HEK293 (cell line): ENCODE results near the gene DHRS4.

Experiments used
- CTCF ChIA-PET: fragments of 350-600 bp; formaldehyde crosslinking; extraction: SDS; loops from one replicate; lab custom pipeline; 2021; ENCODE audit warnings: antibody characterized with exemption; lab: Yijun Ruan, JAX
- POLR2A ChIA-PET: fragments of 300-600 bp; formaldehyde crosslinking; extraction: SDS; loops from one replicate; lab custom pipeline; 2020; ENCODE audit warnings: antibody characterized with exemption, inconsistent platforms; lab: Yijun Ruan, JAX
- H3K27ac ChIP-seq: fragments of 200-500 bp; sonication (Bioruptor generic); 2 replicates; pipeline ENCODE4 v1.5.1; 2014; ENCODE audit warnings: low read depth, low read length, control low read depth, inconsistent platforms; ENCODE audit errors: extremely low read depth
- H3K36me3 ChIP-seq, 2 experiments: fragments of 200-500 bp in 1 of 2; sonication (Bioruptor generic) in 1 of 2; 1 replicate in 1 of 2; 2 replicates in 1 of 2; pipeline ENCODE4 v1.5.1; 2014 to 2017; ENCODE audit warnings: inconsistent platforms in 2 of 2, low read length in 2 of 2; ENCODE audit not compliant: control insufficient read depth in 2 of 2, insufficient read depth in 1 of 2
- H3K4me1 ChIP-seq: fragments of 200-500 bp; sonication (Bioruptor generic); 2 replicates; pipeline ENCODE4 v1.5.1; 2014; ENCODE audit warnings: mild to moderate bottlenecking, low read length, inconsistent platforms; ENCODE audit not compliant: control insufficient read depth, insufficient read depth
- H3K4me3 ChIP-seq: 2 replicates; pipeline ENCODE4 v1.5.1; 2011; ENCODE audit warnings: low read depth, mild to moderate bottlenecking, control low read depth, low read length, moderate library complexity
- H3K9me3 ChIP-seq: fragments of 200-500 bp; sonication (Bioruptor generic); 2 replicates; pipeline ENCODE4 v1.5.1; 2014; ENCODE audit warnings: low read depth, low read length, inconsistent platforms; ENCODE audit not compliant: control insufficient read depth, insufficient read depth
- BCL11B ChIP-seq: fragments of 450-650 bp; formaldehyde crosslinking; IDR thresholded peaks from 2 replicates; pipeline ENCODE4 v1.5.1; 2016; ENCODE audit warnings: low read depth, missing biosample characterization, missing genetic modification characterization
- KLF8 ChIP-seq: fragments of 450-650 bp; formaldehyde crosslinking; IDR thresholded peaks from 2 replicates; pipeline ENCODE4 v1.5.1; 2016; ENCODE audit warnings: missing biosample characterization, missing genetic modification characterization
- SP7 ChIP-seq: fragments of 450-650 bp; formaldehyde crosslinking; IDR thresholded peaks from 2 replicates; pipeline ENCODE4 v1.5.1; 2016; ENCODE audit warnings: missing biosample characterization, missing genetic modification characterization
- ZNF112 ChIP-seq: fragments of 450-650 bp; formaldehyde crosslinking; IDR thresholded peaks from 2 replicates; pipeline ENCODE4 v1.5.0; 2017; ENCODE audit warnings: missing biosample characterization, missing genetic modification characterization
- ZNF18 ChIP-seq: fragments of 450-650 bp; formaldehyde crosslinking; IDR thresholded peaks from 2 replicates; pipeline ENCODE4 v1.5.1; 2016; ENCODE audit warnings: missing biosample characterization, missing genetic modification characterization
- ZNF221 ChIP-seq: fragments of 450-650 bp; formaldehyde crosslinking; IDR thresholded peaks from 2 replicates; pipeline ENCODE4 v1.5.1; 2017; ENCODE audit warnings: missing biosample characterization, missing genetic modification characterization, borderline replicate concordance
- ZNF223 ChIP-seq: fragments of 450-650 bp; formaldehyde crosslinking; IDR thresholded peaks from 2 replicates; pipeline ENCODE4 v1.5.1; 2016; ENCODE audit warnings: missing biosample characterization, missing genetic modification characterization
- ZNF266 ChIP-seq: fragments of 450-650 bp; formaldehyde crosslinking; IDR thresholded peaks from 2 replicates; pipeline ENCODE4 v1.5.1; 2016; ENCODE audit warnings: missing biosample characterization, missing genetic modification characterization, low read depth
- ZNF274 ChIP-seq, 2 experiments: fragments of 200-500 bp in 1 of 2; fragments of 450-650 bp in 1 of 2; sonication (Bioruptor generic) in 1 of 2; formaldehyde crosslinking in 1 of 2; IDR thresholded peaks; 2 replicates each; pipeline versions ENCODE4 v1.5.1 to v1.6.1; 2014 to 2016; ENCODE audit warnings: borderline replicate concordance in 1 of 2, inconsistent platforms in 1 of 2, low read length in 1 of 2, missing biosample characterization in 1 of 2, missing genetic modification characterization in 1 of 2
- ZNF37A ChIP-seq: fragments of 450-650 bp; IDR thresholded peaks from 2 replicates; pipeline ENCODE4 v1.5.1; 2018; ENCODE audit warnings: missing biosample characterization, missing genetic modification characterization
- ZNF510 ChIP-seq: fragments of 450-650 bp; formaldehyde crosslinking; IDR thresholded peaks from 2 replicates; pipeline ENCODE4 v1.5.1; 2018; ENCODE audit warnings: mild to moderate bottlenecking, missing genetic modification characterization, missing biosample characterization; ENCODE audit not compliant: insufficient replicate concordance
- ZNF549 ChIP-seq: fragments of 450-650 bp; IDR thresholded peaks from 2 replicates; pipeline ENCODE4 v1.5.1; 2018; ENCODE audit warnings: missing biosample characterization, missing genetic modification characterization, mild to moderate bottlenecking, inconsistent platforms, moderate library complexity
- ZNF555 ChIP-seq: fragments of 450-650 bp; formaldehyde crosslinking; conservative IDR thresholded peaks from 2 replicates; pipeline ENCODE4 v1.5.1; 2017; ENCODE audit warnings: missing biosample characterization, mild to moderate bottlenecking, missing genetic modification characterization, inconsistent platforms
- ZNF560 ChIP-seq: fragments of 450-650 bp; formaldehyde crosslinking; IDR thresholded peaks from 2 replicates; pipeline ENCODE4 v1.5.1; 2017; ENCODE audit warnings: missing biosample characterization, missing genetic modification characterization, borderline replicate concordance
- ZNF600 ChIP-seq: fragments of 450-650 bp; formaldehyde crosslinking; IDR thresholded peaks from 2 replicates; pipeline ENCODE4 v1.5.1; 2016; ENCODE audit warnings: missing biosample characterization, missing genetic modification characterization
- ZNF623 ChIP-seq: fragments of 450-650 bp; formaldehyde crosslinking; IDR thresholded peaks from 2 replicates; pipeline ENCODE4 v1.5.1; 2016; ENCODE audit warnings: missing biosample characterization, missing genetic modification characterization
- ZNF664 ChIP-seq: fragments of 450-650 bp; formaldehyde crosslinking; IDR thresholded peaks from 2 replicates; pipeline ENCODE4 v1.5.1; 2016; ENCODE audit warnings: missing biosample characterization, missing genetic modification characterization
- ZNF670 ChIP-seq: fragments of 450-650 bp; formaldehyde crosslinking; IDR thresholded peaks from 2 replicates; pipeline ENCODE4 v1.5.1; 2016; ENCODE audit warnings: missing biosample characterization, missing genetic modification characterization, low read depth
- ZNF677 ChIP-seq: fragments of 450-650 bp; IDR thresholded peaks from 2 replicates; pipeline ENCODE4 v1.5.0; 2018; ENCODE audit warnings: missing biosample characterization, mild to moderate bottlenecking, missing genetic modification characterization, moderate library complexity
- ZSCAN4 ChIP-seq: fragments of 450-650 bp; formaldehyde crosslinking; IDR thresholded peaks from 2 replicates; pipeline ENCODE4 v1.5.1; 2017; ENCODE audit warnings: missing biosample characterization, missing genetic modification characterization
- TF ChIP-seq, protein P1 (sequence below): fragments of 450-650 bp; IDR thresholded peaks from 2 replicates; pipeline ENCODE4 v1.5.1; 2018; ENCODE audit warnings: missing biosample characterization, missing genetic modification characterization
- TF ChIP-seq, protein P2 (sequence below): fragments of 450-650 bp; formaldehyde crosslinking; IDR thresholded peaks from 2 replicates; pipeline ENCODE4 v1.5.1; 2016; ENCODE audit warnings: missing biosample characterization, missing genetic modification characterization
- TF ChIP-seq, protein P3 (sequence below): fragments of 450-650 bp; formaldehyde crosslinking; IDR thresholded peaks from 2 replicates; pipeline ENCODE4 v1.5.1; 2017; ENCODE audit warnings: missing biosample characterization, missing genetic modification characterization
- TF ChIP-seq, protein P4 (sequence below): fragments of 450-650 bp; formaldehyde crosslinking; IDR thresholded peaks from 2 replicates; pipeline ENCODE4 v1.5.1; 2016; ENCODE audit warnings: missing biosample characterization, missing genetic modification characterization

DHRS4 gene

GRCh38 chr14:23926543-23926942, 27.0 kb upstream of the DHRS4 start:
- H3K27ac ChIP-seq, result no peak overlapping the region
- no peak overlapping the region for H3K4me3 ChIP-seq
- TF ChIP-seq ZNF18 (no peak), ZNF555 (tag by site-specific recombination) (no peak), SP7 (no peak), ZNF37A (no peak), ZNF600 (no peak), ZNF560 (tag by site-specific recombination) (no peak), ZNF670 (tag by site-specific recombination) (no peak), ZNF664 (tag by site-specific recombination) (no peak), ZNF274 (IDR thresholded peaks at IDR 0.05; ENCODE audit: low read length) (no peak), ZNF274 (tag by site-specific recombination; IDR thresholded peaks at IDR 0.05; ENCODE audit: borderline replicate concordance) (no peak)
- TF ChIP-seq, protein P1, sequence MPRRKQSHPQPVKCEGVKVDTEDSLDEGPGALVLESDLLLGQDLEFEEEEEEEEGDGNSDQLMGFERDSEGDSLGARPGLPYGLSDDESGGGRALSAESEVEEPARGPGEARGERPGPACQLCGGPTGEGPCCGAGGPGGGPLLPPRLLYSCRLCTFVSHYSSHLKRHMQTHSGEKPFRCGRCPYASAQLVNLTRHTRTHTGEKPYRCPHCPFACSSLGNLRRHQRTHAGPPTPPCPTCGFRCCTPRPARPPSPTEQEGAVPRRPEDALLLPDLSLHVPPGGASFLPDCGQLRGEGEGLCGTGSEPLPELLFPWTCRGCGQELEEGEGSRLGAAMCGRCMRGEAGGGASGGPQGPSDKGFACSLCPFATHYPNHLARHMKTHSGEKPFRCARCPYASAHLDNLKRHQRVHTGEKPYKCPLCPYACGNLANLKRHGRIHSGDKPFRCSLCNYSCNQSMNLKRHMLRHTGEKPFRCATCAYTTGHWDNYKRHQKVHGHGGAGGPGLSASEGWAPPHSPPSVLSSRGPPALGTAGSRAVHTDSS (tag by site-specific recombination), result no peak
- TF ChIP-seq, protein P2, sequence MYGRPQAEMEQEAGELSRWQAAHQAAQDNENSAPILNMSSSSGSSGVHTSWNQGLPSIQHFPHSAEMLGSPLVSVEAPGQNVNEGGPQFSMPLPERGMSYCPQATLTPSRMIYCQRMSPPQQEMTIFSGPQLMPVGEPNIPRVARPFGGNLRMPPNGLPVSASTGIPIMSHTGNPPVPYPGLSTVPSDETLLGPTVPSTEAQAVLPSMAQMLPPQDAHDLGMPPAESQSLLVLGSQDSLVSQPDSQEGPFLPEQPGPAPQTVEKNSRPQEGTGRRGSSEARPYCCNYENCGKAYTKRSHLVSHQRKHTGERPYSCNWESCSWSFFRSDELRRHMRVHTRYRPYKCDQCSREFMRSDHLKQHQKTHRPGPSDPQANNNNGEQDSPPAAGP (tag by site-specific recombination), result no peak
- TF ChIP-seq, protein P3, sequence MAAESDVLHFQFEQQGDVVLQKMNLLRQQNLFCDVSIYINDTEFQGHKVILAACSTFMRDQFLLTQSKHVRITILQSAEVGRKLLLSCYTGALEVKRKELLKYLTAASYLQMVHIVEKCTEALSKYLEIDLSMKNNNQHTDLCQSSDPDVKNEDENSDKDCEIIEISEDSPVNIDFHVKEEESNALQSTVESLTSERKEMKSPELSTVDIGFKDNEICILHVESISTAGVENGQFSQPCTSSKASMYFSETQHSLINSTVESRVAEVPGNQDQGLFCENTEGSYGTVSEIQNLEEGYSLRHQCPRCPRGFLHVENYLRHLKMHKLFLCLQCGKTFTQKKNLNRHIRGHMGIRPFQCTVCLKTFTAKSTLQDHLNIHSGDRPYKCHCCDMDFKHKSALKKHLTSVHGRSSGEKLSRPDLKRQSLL (tag by site-specific recombination), result no peak
- TF ChIP-seq, protein P4, sequence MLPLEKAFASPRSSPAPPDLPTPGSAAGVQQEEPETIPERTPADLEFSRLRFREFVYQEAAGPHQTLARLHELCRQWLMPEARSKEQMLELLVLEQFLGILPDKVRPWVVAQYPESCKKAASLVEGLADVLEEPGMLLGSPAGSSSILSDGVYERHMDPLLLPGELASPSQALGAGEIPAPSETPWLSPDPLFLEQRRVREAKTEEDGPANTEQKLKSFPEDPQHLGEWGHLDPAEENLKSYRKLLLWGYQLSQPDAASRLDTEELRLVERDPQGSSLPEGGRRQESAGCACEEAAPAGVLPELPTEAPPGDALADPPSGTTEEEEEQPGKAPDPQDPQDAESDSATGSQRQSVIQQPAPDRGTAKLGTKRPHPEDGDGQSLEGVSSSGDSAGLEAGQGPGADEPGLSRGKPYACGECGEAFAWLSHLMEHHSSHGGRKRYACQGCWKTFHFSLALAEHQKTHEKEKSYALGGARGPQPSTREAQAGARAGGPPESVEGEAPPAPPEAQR, result no peak
- TF ChIP-seq, all 188 proteins: peak for 0
- no peaks in the 10 kb centered on the region for H3K36me3 ChIP-seq
- POLR2A ChIA-PET, result no interaction called here
- CTCF ChIA-PET, result interaction anchor here (0.6 to 1.1 kb wide), 2 partner anchors 300 to 365 kb away, joined by 3 read pairs; no protein-coding TSS in a partner anchor
- H3K4me1 ChIP-seq, result no peaks in the 10 kb centered on the region
- no peaks in the 10 kb centered on the region for H3K9me3 ChIP-seq

DNA sequence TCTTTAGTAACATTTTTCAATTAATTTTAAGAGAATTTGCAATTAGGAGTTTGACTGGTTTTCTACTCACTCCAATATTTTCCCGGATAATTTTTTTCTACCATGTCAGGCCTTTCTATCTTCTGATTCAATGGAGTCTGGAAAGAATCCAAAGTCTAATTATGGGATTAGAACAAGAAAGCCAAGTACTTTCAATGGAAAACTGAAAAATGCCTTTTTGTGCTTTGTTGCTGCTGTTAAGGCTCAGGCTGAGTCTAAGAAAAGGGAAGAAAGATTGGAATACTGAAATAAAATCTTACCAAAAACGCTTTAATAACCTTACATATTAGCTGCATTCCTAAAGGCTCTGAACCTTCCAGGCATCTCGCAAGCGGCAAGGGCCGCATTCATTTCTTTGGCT, 24.4 kb upstream of the DHRS4 start:
- ChIA-PET CTCF (interaction anchor here (0.7 to 3.6 kb wide), 7 partner anchors 19 to 342 kb away, joined by 3 to 33 read pairs (median 4); no protein-coding TSS in a partner anchor), POLR2A (no interaction called here)
- H3K9me3 ChIP-seq, result no peaks in the 10 kb centered on the region
- no peak overlapping the region for H3K27ac ChIP-seq
- H3K4me1 ChIP-seq, result no peaks in the 10 kb centered on the region
- H3K4me3 ChIP-seq, result no peak overlapping the region
- H3K36me3 ChIP-seq, result no peaks in the 10 kb centered on the region
- TF ChIP-seq ZNF18 (no peak), ZNF221 (no peak), ZNF112 (tag by site-specific recombination) (no peak), ZNF223 (tag by site-specific recombination) (no peak), ZNF677 (tag by site-specific recombination) (no peak), ZNF510 (no peak), KLF8 (tag by site-specific recombination) (no peak), ZNF266 (tag by site-specific recombination) (no peak), ZNF623 (tag by site-specific recombination) (no peak), ZSCAN4 (tag by site-specific recombination) (no peak), BCL11B (tag by site-specific recombination) (no peak), ZNF549 (tag by site-specific recombination) (no peak)
- TF ChIP-seq, protein P1 (tag by site-specific recombination), result no peak
